ENCODE data around the gene CD7. TPM values are rescaled to one million over a fixed set of nuclear protein-coding genes. Genes with fewer than 3 reads are reported as not detected.

CD7 gene
- total and polyA plus RNA-seq, 2 donors (not counting 3 experiments of a cell fraction or from before 2014, with no cell fraction given): not detected

DNA sequence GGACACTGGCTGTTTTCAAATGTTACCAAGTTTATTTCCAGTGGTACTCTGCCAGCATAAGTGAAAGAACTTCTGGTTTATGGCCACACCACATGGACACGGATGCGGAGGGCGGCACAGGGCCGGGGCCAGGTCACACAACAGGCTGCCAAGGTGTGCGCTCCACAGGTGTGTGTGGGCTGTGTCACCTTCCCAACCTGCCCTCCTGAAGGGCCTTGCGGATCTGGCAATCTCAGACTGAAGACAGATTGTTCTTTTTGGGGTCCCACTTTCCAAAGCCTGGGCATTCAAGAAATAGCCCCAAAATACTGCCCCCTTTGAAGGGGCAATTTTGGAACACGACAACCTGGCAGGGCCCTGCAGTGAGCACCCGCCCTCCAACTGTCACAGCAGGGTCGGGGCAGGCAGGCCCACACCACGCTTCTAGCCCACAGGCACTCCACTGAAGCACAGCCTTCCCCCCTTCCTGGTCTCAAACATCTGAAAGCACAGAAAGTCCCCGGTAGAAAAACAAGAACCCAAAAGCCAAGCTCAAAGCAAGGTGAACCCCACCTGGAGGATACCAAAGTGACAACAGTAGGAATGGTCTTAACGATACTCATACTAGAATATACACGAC, 47.4 kb downstream of the CD7 start:
- ChIA-PET CTCF (interaction anchor here (1.2 kb wide), 1 partner anchor 14 kb away, joined by 3 read pairs; no protein-coding TSS in a partner anchor), POLR2A (no interaction called here)
- TF ChIP-seq MYC (IDR thresholded peaks at IDR 0.05; ENCODE audit: low read depth, low read length): no peak
- TF ChIP-seq EZH2 (IDR thresholded peaks at IDR 0.05; ENCODE audit: borderline replicate concordance, low read depth, low read length, severe bottlenecking): no peak
- no peak for TF ChIP-seq POLR2A (IDR thresholded peaks at IDR 0.05; ENCODE audit: low read depth, low read length)
- no peak for TF ChIP-seq GATA2 (IDR thresholded peaks at IDR 0.05; ENCODE audit: insufficient read depth, insufficient read length, low read depth, low read length)
- no peak for TF ChIP-seq POLR2AphosphoS5 (IDR thresholded peaks at IDR 0.05; ENCODE audit: insufficient read depth, low read depth, low read length)
- H3K27ac ChIP-seq (ENCODE audit: insufficient read depth, low read depth, low read length): no peak overlapping the region
- no peak overlapping the region for H3K4me3 ChIP-seq (replicated peaks in 1 of 3; ENCODE audit: insufficient read depth in 1 of 3, low read depth in 1 of 3, low read length in 3 of 3)
- H3K9me3 ChIP-seq (replicated peaks; ENCODE audit: control insufficient read depth, insufficient read depth, low read length): no peaks in the 10 kb centered on the region
- H4K20me1 ChIP-seq (replicated peaks; ENCODE audit: control insufficient read depth, extremely low read depth, insufficient read depth, low read length): peaks cover 8% of the 10 kb centered on the region
- no peak for DNase-seq (ENCODE audit: low read depth, low spot score)
- H3K9me1 ChIP-seq (replicated peaks; ENCODE audit: control insufficient read depth, extremely low read depth, insufficient read depth, low read length): no peaks in the 10 kb centered on the region
- FAIRE-seq: no peak
- intact Hi-C loops (cut with micrococcal nuclease) (no loop called here), dilution Hi-C loops (cut with MboI; ENCODE audit: extremely low pct_ligation_motif_present, low sequenced_read_pairs) (no loop called here)
- H3K4me2 ChIP-seq (ENCODE audit: insufficient read depth, low read length): no peak overlapping the region
- H2AFZ ChIP-seq (ENCODE audit: low read depth, low read length): no peak overlapping the region
- no peak overlapping the region for H3K9ac ChIP-seq (replicated peaks; ENCODE audit: extremely low read depth, insufficient read depth, low read length)
- no TSS peak for BruUV-seq (replicated peaks)
- H3K36me3 ChIP-seq (ENCODE audit: control insufficient read depth in 2 of 2, extremely low read depth in 1 of 2, insufficient read depth in 2 of 2, low read length in 2 of 2): peaks cover 15 to 38% of the 10 kb centered on the region in 2 experiments
- peaks cover 82% of the 10 kb centered on the region for H3K79me2 ChIP-seq (ENCODE audit: control insufficient read depth, insufficient read depth, low read length)
- peaks cover 26% of the 10 kb centered on the region for H3K4me1 ChIP-seq (ENCODE audit: control insufficient read depth, extremely low read depth, insufficient read depth, low read length)
- no peaks in the 10 kb centered on the region for H3K27me3 ChIP-seq (ENCODE audit: control insufficient read depth in 2 of 2, insufficient read depth in 2 of 2, low read length in 2 of 2)

DNA sequence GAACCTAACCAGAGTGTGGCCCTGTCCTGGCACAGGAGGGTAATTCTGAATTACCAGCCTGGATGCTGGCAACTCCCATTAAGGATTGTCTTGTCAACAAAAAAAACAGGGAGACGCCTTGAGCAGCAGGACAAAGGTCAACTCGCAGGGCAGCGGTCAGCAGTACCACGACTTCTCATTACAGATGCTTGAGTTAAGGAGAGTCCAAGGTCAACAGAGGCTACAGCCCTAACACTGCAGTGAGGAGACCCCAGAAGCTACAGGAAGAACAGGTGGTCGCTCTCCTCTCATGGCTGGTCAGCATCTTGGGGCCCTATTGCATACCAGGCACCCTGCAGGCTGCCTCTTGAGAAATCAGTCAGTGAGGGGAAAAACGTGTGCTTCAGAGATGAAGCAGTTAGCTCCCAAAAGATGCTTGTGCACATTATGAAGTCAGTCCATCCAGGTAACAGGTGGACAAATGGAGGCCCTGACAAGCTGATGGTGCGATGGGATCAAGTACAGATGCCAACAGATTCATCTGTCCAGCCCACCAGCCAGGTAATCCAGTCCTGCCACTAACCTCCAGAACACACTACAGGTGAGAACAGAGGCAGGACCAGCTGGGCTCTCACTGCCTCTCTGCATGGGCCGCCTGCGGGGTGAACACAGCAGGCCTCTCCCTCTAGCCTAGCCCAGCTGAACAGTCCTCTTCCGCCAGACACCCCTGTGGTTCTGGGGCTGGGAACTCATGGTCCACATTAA, 48.1 kb downstream of the CD7 start:
- CTCF ChIA-PET: interaction anchor here (0.6 to 1.2 kb wide), 3 partner anchors 12 to 32 kb away, joined by 3 to 5 read pairs (median 3); no protein-coding TSS in a partner anchor
- no TSS peak for BruUV-seq (replicated peaks)
- no peaks in the 10 kb centered on the region for H3K9me1 ChIP-seq (replicated peaks; ENCODE audit: control insufficient read depth, extremely low read depth, insufficient read depth, low read length)
- no peak for TF ChIP-seq MYC (IDR thresholded peaks at IDR 0.05; ENCODE audit: low read depth, low read length)
- no peak for TF ChIP-seq POLR2AphosphoS5 (IDR thresholded peaks at IDR 0.05; ENCODE audit: insufficient read depth, low read depth, low read length)
- no peak for TF ChIP-seq MAX (IDR thresholded peaks at IDR 0.05; ENCODE audit: insufficient read depth, insufficient read length)
- TF ChIP-seq GATA2 (IDR thresholded peaks at IDR 0.05; ENCODE audit: insufficient read depth, insufficient read length, low read depth, low read length): no peak
- no peak for TF ChIP-seq POLR2A (IDR thresholded peaks at IDR 0.05; ENCODE audit: low read depth, low read length)
- no peak for TF ChIP-seq FOS (IDR thresholded peaks at IDR 0.05; ENCODE audit: borderline replicate concordance, insufficient read depth, low read length)
- peaks cover 17 to 42% of the 10 kb centered on the region in 2 experiments for H3K36me3 ChIP-seq (ENCODE audit: control insufficient read depth in 2 of 2, extremely low read depth in 1 of 2, insufficient read depth in 2 of 2, low read length in 2 of 2)
- peaks cover 26% of the 10 kb centered on the region for H3K4me1 ChIP-seq (ENCODE audit: control insufficient read depth, extremely low read depth, insufficient read depth, low read length)
- POLR2A ChIA-PET: no interaction called here
- intact Hi-C loops (cut with micrococcal nuclease): no loop called here
- H3K79me2 ChIP-seq (ENCODE audit: control insufficient read depth, insufficient read depth, low read length): peaks cover 87% of the 10 kb centered on the region
- no peaks in the 10 kb centered on the region for H3K9me3 ChIP-seq (replicated peaks; ENCODE audit: control insufficient read depth, insufficient read depth, low read length)
- H3K4me2 ChIP-seq (ENCODE audit: insufficient read depth, low read length): no peak overlapping the region
- no peak overlapping the region for H3K27ac ChIP-seq (ENCODE audit: insufficient read depth, low read depth, low read length)
- dilution Hi-C loops (cut with MboI; ENCODE audit: extremely low pct_ligation_motif_present, low sequenced_read_pairs): no loop called here
- no peak overlapping the region for H3K9ac ChIP-seq (replicated peaks; ENCODE audit: extremely low read depth, insufficient read depth, low read length)
- no peaks in the 10 kb centered on the region for H3K27me3 ChIP-seq (ENCODE audit: control insufficient read depth in 2 of 2, insufficient read depth in 2 of 2, low read length in 2 of 2)
- H3K4me3 ChIP-seq (replicated peaks in 1 of 3; ENCODE audit: insufficient read depth in 1 of 3, low read depth in 1 of 3, low read length in 3 of 3): no peak overlapping the region
- DNase-seq (ENCODE audit: low read depth, low spot score) (no peak), FAIRE-seq (no peak)
- H2AFZ ChIP-seq (ENCODE audit: low read depth, low read length): no peak overlapping the region
- peaks cover 8% of the 10 kb centered on the region for H4K20me1 ChIP-seq (replicated peaks; ENCODE audit: control insufficient read depth, extremely low read depth, insufficient read depth, low read length)

All from endothelial cell of umbilical vein (primary cell).